NCI-H2227 (cell line): ENCODE results near the gene MAP3K20.
A peak's percentile ranks its signal among the peaks of the same experiment; 100 is the strongest.
"Not testable (repeated sequence)": the region's sequence is repeated elsewhere in the genome, so short reads cannot be mapped to it uniquely, and the experiment has no call there.

ENCODE experiments used
- DNase-seq: peaks from one replicate; lab custom pipeline; 2025; ENCODE audit not compliant: unreplicated experiment; lab: John Stamatoyannopoulos, UW

Gene MAP3K20

DNA sequence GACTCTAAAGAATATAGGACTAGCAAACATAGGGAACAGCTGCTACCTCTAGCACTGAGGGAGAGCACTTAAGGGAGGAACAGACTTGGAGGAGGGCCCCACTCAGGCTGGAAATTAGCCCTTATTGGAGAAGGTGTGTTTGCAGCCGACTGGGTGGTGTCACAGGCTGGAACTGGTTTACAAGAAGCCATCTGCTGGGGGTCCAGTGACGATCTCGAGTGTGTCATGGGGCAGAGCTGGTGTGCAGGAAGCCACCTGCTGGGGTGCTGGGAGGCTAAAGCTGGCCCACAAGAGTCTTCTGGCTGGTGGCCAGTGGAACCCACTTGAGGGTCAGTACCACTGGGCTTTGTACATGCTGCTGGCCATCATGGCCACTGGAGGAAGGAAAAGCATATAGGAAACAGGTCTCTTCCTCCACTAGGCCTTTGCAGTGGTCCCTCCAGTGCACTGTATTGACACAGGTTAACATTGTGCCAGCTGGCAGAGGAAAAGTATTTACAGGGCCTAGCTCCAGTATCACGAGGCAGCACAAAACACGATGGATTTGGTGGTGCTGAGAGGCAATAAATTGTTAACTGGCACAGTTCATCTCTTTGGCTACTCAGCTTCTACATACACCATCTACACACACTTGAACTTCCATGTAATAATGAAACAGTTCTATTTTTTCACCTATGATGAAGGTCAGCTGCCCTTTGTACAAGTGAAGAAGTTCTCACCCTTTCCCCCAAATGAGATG lies 43.6 kb downstream of the MAP3K20 start:
- DNase-seq, result no peak

DNA sequence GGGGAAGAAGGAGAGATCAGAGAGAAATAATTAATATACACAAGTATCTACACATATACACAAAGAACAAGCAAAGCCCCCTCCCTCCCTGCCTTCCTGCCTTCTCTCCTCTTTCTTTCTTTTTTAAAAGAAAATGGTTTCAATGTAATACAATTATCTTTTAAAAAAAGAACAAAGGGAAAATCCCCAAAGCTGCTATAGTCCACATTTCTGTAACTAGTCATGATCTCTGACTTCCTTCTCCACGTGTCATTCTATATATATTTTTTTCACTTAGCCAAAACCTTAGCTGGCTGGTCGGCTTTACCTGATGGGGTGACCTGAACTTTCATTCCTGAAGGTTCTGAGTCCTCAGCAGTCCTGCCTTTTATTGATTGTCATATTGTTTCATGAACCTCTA lies 44.3 kb downstream of the MAP3K20 start:
- DNase-seq, result no peak

DNA sequence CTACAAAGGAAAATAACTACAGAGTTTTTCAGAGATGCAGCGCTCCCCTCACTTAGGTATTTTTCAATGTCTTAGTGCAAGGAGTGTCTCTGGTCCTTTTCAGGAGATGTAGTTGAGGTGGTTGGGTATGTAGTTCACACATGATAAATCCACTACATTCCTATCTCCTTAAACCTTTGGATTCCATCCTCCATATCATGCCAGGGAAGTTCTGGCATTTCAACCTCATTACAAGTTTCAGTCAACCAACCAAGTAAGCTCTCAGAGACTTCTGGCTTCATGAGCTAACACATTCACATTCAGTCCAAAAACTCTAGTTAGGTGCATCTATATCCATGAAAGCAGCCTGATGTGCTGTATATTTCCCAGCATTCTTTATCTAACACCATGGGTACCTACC lies 47.3 kb downstream of the MAP3K20 start:
- no peak for DNase-seq

DNA sequence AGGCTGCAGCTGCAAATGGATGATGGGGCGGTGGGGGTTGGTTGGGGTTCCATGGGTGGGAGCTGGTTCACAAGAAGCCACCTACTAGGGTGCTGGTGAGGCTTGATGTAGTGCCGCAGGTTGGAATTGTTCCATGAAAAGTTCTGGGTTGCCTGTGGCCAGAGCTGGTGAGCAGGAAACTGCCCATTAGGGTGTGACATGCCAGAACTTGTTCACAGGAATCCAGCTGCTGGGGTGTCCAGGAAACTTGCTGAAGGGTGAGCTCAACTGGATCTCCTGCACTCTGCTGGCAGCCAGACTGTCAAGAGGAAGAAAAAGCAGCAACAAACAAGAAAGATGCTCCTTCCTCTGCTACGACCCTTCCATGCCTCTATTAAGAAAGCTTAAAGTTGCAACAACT lies 48.8 kb downstream of the MAP3K20 start:
- DNase-seq, result no peak

DNA sequence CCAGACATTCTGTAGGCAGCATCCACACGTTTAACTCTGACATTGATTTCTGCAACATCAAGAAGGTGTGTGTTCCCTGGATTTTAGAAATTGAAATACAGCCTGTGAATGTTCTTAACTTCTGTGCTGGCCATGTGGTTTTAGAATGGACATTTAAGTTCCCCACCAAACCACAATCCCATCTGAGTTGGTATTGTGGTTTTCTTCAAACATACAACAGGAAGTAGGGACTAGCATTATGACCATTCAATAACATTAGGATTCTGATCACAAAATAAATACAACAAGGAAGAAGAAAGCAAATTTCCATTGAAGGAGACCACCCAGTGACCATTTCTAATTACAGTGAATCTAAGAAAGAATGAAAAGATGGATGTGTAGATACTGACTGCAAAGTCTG lies 51.2 kb downstream of the MAP3K20 start:
- DNase-seq, result no peak

DNA sequence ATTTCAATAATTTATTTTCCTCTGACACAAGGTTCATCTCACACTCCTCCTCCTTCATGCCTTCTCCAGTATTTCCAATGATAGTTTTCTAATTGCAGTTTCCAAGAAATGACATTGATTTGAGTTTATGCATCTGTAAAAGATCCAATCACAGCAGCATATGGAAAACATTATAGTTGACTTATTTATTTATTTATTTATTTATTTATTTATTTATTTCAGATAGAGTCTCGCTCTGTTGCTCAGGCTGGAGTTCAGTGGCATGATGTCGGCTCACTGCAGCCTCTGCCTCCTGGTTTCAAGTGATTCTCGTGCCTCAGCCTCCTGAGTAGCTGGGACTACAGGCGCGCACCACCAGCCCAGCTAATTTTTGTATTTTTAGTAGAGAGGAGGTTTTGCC lies 52.5 kb downstream of the MAP3K20 start:
- DNase-seq, result not testable (repeated sequence)

DNA sequence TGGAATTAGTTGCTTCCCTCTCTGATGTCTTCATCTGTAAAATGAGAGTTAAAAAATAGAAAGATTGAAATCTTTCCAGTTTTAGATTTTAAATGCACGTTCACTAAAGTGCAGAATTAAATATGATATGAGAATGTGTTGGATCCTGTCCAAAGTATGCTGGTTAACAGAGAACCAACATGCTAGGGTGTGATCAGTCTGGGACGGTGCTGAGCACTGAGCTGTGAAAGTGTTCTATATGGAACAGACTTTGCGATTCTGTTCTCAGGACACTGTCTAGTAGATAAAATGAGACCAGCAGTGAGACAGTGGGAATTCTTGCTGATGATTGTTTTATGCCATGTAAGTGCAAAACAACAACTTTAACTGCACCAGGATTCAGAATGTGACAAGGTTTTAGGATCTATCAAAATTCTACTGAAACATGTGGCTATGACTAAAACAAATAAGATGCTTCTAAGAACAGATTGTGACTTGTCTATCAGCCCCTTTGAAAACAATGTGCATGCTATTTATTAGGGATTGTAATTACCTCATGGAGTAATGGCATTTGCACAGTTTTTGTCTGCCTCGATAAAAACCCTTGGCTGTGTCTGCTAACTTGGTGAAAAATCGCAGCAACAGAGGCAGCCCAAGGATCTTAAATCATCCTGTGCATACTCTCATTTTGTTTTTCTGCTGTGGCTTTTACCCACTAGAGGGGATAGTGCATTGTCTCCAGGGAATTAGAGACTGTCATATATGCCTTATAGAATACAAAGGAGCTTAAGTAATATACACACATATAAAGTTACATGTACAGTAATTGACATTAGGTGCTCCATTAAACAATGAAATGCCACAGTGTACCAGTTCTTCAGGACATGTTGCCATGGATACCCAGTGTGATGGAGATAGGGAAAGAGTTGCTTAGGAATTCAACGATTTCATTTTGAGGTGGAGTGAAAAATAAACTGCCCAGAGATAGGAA lies 55.1 kb downstream of the MAP3K20 start:
- peak; percentile 16 for DNase-seq

DNA sequence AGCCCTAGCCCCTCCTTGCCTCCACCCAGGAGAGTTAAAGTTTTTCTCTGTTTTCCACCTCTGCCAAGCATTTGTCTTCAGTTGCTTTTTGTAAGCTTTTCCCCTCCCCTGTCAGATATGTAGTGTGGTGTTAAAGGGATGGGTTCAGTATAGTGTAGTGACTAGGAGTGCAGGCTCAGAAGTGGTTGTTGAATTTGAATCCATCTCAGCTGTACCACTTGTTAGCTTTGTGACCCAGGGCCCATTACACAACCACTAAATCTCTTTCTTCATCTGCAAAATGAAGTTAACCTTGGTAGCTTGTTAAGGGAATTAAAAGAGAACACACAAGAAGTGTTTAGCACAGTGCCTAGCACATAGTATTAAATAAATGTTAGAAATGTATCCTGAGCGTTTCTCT lies 56.9 kb downstream of the MAP3K20 start:
- DNase-seq, result no peak

DNA sequence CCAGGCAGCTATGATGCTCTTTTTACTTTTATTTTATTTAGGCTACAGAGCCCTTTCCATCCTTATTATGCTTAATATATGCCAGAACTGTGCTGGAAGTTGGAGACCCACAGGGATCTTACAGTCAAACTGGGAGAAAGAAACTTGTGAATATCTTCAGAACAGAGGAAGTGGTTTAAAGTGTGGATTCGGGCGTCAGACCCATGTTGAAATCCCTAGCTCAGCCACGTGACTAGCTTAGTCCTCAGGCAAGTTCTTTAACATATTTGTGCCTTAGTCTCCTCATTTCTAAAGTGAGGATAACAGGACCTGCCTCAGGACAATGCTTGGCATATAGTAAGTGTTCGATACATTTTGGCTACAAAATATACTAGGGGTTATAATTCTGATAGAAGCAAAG lies 59.1 kb downstream of the MAP3K20 start:
- no peak for DNase-seq

DNA sequence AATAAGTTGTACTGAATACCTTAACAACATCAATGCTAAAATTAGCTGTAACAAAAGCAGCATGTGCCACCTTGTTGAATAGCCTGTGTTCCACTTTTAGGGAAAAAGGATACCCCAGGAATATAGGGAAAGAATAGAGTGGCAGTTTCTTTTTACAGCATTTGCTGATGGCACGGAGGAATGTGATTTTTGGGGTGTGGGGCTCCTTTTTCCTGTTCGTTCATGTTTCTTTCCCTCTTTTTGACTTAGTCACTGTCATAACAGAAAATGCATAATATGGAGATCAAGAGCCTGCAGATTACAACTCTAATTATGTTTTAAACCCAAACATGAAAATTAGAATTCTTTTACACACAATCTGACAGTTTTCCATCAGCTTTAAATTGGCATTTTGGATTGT lies 60.4 kb downstream of the MAP3K20 start:
- no peak for DNase-seq

DNA sequence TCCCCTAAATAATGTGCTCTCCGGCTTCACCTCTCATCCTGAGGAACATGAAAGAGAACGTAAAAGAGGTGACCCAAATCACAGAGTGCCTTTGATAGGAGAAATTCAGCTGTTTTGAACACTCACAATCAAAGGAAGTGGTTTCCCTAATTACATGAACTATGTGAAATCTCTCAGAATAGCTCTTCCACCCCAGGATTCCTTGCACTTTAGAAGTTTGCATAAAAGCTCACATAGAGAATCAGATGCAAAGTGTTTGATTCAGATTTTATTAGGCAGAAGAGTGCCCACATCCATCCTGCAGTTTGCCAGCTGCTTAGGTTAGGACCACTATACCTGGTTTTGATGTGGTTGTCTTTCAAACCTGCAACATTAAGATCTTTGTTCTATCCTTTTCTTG lies 61.0 kb downstream of the MAP3K20 start:
- no peak for DNase-seq

DNA sequence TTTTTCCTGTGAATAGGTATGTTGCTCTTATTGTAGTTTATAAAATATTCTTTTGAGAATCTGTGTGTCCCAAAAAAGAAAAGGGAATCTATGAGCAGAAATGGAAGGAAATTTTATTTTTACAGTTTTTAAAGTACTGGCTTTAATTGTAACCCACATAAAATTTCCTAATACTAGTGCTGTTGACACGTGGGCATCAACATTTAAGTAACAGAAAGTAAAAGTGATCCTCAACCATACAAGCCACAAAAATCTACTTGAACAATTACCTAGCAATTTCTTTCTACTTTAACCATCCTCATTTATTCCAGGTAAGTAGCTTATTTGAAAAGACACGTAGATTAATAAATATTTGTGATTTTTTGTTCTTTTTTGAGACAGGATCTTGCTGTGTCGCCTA lies 62.0 kb downstream of the MAP3K20 start:
- DNase-seq, result no peak

DNA sequence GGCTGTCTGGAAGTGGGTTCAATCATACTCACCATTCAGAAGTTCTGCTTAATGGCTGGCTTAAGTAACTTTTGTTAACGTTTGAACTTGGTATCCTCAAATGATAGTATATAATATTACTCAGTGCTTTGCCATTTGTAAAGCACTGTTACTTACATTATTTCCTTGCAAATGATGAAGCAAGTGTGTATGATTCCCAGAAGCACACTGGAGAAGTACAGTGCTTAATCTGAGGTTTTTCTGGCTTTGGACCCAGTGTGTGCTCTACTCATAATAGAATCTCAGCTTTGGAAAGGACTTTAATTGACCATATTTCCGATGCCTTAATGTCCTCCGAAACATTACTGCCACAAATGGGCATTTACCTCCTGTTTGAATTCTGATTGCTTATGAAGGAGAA lies 63.3 kb downstream of the MAP3K20 start:
- no peak for DNase-seq

DNA sequence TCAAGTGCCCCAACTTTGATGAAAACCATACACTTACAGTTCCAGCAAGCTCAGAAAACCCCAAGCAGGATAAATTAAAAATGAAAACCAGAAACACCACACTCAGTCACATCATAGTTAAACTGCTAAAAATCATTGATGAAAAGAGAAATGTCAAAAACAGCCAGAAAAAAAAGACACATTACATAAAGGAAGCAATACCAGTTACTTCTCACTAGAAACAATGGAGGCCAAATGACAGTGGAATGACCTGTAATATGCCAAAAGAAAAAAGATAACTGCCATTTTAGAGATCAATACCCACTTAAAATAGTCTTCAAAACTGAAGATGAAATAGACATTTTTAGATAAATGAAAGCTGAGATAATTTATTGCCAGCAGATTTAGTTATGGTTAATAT lies 66.0 kb downstream of the MAP3K20 start:
- no peak for DNase-seq

DNA sequence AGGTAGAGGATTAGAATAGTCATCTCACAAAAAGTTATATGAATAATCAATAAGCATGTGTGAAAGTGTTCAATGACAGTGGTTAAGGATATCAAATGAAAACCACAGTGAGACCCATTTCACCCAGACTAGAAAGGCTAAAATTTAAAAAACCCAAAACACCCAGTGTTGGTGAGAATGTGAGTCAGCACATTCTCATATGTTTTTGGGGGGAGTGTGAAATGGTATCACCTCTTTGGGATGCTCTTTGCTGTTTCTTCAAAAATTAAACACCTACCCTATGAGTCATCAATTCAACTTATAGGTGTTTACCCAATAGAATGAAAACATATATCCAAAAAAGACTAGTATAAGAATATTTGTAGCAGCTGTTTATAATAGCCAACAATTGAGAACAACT lies 69.8 kb downstream of the MAP3K20 start:
- DNase-seq, result no peak

DNA sequence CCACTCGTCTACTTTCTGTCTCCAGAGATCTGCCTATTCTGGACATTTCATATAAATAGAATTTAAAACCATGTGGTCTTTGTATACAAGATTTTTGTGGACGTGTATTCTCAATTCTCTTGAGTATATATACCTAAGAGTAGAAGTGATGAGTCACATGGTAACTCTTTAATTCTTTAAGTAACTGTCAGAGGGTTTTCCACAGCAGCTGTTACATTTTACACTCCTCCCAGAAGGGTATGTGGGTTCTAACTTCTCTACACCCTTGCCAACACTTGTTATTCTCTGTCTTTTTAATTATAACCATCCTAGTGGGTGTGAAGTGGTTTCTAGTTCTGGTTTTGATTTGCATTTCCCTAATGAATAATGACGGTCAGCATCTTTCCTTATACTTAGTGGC lies 70.9 kb downstream of the MAP3K20 start:
- no peak for DNase-seq

DNA sequence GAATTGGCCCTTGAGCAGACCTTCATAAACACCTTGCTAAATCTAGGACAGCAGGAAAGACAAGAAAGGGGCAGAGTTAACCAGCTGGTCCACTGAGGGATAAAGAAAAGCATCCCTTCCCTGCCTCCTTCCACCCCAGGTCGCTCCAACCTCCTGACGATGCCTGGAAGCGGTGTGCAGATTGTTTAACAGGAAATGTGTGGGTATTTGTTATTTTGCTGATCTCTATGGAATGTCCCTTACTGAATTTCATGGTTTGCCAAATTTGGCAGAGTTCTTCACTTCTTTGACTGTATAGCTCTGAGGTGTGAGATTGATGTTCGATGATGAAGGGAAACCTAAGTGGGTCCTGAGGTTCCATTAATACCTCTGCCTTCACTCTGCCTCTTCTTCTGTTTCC lies 72.9 kb downstream of the MAP3K20 start:
- DNase-seq, result no peak

DNA sequence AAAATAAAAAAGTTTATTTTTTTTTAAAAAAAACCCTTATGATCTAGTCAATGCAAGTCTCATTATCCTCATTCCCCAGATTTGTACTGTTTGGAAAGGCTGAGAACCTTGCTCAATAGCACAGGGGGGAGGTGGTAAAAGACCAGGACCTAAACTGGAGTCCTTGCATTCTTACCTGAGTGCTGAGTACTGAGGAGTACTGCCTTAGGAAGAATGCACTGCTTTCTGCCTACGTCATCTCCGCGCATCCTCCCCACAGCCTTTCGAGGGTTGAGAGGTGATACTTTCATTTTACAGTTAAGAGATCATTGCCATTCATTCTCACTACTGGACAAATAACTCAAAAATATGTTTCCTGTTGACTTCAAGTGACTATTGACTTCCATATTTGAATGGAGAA lies 73.8 kb downstream of the MAP3K20 start:
- DNase-seq, result no peak

DNA sequence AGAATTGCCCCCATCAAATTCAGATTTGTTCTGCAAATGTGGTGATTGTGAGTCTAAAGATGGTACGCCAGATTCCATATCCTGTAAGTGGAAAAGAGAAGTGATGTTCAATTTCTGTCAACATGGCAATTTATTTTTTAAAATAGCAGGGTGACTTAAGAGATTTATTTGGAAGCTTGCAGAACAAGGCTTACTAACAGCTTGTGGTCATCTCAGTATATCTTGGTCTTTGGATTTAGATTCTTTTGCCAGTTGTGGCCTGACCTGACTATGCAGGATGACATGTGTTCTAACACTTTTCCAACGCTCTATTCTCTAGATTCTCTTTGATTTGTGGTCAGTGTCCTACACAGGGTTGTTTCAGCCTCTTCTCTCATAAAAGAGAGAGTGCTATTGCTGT lies 74.4 kb downstream of the MAP3K20 start:
- DNase-seq, result no peak

DNA sequence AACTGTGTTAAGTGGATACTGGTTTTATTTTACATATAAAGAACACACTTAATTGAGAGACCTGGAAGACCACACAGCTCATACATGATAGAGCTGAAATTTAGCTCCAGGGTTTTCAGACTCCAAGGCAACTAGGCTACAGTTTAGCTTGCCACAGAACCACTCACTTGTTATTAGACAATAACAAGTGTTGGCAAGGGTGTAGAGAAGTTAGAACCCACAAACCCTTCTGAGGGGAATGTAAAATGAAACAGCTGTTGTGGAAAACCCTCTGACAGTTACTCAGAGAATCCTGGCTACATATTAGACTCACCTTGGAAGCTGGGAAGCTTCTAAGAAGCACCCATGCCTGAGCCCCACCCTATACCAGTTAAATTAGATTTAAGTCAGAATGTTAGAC lies 75.3 kb downstream of the MAP3K20 start:
- no peak for DNase-seq

DNA sequence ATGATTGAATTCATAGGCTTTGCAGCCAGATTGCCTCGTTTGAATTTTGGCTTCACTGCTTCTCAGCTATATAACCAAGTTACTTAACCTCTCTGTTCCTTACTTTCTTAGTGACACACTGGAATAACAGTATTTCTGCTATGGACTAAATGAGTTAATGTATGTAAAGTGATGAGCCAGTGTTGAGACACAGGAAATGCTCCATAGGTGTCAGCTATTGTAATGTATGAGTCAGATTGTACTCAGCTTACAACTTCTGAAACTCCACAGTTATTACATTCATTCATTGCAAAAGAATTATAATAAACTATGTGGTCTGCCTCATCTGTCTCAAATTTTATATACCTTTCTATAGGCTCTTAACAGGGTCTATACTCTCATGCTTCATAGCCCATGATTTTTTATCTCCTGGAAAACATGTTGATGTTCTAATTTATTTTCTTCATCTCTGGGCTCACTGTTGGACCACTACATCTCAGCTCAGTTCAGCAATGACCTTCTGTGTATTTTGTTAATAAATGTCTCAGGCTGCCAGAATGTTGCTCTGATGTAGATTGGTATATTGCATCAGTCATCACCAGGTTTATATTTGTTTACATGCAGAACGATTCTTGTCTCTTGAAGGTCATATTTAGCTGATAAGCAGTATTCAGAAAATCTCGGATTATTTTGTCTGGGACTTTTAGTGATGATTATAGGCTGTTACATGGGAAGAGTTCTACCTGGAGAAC lies 76.2 kb downstream of the MAP3K20 start:
- DNase-seq, result no peak
